Putamen (tissue), 1 donor: ENCODE results near the gene NHLRC4.

Experiments used
- DNase-seq: peaks from one replicate; pipeline ENCODE4 v3.0.0-alpha.2; 2016; ENCODE audit warnings: low spot score

NHLRC4 gene

DNA sequence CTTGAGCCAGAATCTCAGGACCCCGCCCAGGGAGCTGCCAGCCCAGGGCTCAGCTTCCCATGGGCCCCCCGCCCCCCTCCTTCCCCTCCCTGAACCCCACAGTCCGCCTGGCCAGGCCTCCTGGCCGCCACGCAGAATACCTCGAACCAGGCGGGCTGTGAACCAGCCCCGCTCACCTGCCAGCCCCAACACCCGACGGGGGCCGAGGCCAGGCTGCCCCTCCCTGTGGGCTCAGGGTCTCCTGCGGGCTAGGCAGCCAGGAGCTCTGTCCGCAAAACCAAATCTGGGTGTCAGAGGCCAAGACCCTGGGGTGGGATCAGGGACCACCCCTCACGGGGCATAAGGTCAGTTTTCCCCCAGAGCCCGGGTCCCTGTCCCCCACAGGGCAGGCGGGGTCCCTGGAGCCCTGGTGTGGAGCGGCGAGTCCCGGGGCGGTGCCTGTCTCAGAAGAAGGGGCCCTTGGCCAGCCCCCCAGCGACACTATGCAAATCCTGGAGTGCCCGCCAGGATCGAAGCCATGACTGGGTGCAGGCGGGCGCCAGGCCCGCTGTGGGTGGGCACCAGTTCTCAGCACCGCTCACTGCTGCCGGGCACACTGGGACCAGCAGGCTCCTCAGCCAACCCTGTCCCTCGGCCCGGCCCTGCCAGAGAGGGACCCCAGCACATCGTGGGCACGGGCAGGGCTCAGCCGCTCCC is 13.1 kb upstream of the NHLRC4 start:
- no peak for DNase-seq

DNA sequence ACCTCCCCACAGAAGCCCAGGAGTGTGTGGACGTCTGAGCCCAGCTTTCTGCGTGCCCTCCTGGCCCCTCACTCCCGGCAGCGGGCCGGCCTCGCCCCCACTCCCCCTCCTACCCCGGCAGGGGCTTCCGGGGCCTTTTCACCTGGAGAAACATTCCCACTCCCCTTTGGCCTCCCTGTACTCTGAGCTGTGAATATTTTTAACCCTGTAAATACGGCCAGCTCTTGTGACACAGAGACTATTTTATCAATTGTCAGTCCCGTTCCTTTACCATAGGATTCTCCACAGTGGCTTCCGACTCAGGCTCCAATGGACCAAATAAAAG is 12.5 kb upstream of the NHLRC4 start:
- DNase-seq = no peak

DNA sequence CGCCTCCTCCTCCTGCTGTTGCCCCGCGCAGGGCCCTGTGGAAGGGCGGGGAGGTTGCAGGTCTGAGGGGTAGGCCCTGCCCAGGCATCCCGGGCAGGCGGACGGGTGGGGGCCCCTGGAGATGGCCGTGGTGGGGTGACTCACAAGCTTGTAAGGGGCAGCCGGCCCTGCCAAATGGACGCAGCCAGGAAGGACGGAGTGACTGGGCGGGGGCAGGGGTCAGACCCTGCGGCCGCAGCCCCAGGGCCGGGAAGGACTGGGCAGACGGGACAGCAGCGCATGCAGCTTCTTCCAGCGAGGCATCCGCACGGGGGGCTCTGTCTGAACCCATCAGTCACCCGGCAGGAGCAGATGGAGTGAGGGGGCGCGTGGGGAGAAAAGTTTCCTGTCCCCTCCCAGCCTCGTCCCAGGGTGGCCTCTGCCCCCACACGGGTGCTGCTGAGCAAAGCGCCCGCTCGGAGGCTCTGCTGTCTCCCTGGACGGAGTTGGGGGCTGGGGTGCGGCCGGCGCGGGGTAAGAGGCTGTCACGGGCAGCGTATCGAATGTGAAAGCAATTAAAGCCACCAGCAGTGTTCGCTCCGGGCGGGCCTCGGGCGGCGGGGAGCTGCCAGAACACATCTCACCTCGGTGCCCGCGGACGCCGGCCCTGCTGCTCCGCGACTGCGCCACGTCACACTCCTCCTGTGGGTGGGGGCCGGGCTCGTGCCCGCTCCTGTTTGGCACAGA is 12.0 kb upstream of the NHLRC4 start:
- no peak for DNase-seq

DNA sequence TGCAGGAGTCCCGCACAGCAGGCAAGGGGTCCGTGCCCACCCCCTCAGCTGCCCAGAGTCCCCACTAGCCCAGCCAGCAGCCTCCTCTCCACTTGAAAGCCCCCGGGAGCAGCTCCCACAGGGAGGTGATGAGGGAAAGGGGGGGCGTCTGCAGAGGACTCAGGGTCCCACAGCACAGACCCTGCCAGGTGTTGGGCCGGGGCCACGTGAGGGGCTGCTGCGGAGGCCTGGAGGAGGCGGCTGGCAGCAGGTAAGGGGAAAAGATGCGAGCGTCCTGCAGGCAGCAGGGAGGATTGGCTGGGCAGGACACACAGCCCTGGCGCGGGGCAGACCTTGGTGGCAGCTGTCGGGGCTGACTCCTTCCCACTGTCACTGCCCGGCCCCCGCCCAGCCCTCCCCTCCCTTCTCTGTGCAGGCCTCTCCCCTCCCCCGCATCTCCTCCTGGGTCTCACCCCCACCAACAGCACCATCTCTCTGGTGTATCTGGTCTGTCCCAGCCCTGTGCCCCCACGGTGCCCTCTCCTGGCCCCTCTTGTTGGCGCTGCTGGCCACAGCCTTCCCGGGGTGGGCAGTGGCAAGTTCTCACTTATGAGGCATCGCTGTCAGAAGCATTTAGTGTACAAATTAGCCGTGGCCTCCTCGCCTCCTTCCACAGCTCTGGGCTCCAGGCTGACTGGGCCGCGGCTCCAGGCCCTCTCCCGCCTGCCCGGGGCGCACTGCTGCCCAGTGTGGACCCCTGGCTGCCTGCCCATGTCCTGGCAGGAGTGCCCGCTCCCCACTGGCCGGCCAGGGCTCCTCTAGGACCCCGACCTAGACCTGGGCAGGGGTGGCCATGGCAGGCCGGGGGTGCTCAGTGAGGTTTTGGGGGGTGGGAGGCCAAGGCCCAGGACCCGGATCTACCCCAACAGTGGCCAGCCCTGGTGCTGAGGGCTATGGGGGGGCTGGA is 11.0 kb upstream of the NHLRC4 start:
- no peak for DNase-seq

DNA sequence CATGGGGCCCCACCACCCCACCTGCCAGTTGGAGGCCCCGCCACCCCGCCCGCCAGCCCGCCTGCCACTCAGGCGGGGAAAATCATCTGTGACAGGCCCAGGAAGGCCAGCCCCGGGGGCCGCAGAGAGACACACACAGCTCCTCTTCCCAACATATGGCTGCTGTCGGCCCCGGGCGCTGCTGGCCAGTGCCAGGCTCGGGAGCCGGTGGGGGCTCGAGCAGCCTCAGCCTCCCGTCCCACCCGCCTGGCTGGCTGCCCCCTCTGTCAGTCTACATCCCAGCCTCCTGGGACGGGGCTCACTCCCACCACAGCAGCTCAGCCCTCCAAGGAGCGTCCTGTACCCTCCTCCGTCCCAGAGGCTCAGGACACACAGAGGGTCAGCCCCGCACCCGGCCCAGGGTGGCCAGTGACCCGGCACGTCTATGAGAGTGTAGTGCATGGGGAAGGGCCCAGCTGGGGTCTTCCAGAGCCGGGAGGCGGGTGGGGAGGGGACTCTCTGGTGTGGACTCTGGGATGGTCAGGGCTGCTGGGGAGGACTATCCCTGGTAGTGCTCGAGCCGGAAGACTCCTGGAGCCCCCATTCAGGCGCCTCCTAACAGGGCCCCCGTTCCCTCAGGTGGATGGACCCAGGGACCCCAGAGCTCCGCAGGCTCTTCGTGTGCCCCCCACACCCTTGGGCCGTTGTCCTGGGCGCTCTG is 10.2 kb upstream of the NHLRC4 start:
- no peak for DNase-seq

DNA sequence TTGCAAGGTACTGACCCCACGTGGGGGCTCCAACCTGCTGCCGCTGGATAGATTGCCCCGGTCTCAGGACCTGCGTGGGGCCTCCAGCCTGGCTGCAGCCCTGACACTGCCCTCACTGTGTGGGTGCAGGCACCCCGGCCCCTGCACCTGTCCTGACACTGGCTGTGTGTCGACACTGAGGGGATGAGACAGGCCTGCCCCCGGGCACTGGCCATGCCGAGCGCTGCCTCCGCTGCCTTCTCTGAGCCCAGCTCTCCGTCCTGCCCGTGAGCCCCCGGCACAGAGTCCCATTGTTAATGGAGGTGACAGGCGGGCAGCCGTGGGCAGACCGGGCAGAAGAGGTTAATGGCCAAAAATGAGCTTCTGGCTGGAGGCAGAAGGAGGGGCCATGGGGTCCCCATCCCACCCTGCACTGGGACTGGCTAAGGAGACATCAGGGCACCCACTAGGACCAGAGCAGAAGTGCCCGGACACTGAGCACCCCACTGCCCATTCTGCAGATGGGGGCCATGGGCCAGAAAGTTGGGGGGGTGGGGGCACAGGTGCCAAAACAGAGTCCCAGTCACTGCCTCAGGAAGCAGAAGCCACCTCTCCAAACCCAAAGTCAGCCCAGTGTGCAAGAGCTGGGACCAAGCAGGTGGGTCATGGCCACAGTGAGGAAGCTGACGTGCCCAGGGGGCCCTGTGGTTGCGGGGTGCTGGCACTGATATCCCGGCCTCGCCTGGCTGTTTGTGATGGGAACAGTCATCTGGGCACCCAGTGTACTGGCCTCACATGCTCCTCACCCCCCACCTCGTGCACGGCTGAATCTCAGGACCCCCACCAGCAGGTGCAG is 9.1 kb upstream of the NHLRC4 start:
- DNase-seq = no peak

DNA sequence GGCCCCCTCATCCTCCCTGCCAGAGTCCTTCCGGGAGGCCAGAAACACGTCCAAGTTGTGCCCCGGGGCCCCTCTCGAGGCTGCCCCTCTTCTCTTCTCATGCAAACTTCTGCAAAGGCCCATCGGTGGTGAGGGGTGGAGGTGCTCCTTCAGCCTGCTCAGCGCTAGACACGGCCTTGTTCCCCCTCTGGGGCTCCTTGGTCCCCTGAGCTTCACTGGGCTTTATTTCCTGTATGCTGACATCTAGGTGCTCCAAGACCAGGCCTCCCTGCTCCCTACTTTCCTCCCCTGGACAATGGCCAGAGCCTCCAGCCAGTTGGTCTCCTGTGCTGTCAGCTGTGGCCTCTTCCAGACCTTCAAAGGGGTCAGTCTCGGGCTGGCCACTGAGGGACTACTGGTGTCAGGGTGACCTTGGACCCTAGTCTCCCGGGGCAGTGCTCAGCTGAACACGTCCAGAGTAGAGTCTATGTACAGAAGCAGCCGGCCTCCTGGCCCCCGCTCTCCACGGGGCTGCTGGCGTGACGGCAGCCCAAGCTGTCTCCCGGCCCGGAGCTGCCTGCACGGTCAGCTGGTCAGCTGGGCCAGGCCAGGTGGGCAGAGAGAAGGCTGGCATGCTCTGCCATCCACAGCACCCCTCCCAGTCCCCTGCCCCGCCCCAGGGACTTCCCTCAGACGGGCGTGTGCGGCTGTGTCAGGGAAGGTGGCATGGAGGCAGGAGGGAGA is 8.3 kb upstream of the NHLRC4 start:
- DNase-seq = no peak

DNA sequence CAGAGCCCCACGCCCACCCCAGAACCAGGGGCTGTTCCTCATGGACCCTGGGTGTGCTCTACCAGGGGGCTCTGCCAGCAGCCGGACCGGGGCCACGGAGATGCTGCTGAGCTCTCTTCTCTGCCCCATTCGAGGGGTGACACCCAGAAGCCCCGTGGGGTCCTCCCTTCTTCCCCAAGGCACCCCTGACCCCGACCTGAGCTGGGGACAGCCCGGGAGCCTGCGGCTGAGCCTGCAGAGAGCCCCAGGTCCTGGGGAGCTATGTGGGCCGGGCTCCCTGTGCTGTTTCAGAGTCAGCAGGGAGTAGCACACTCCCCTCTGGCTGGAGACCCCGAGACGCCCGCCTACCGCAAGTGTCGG is 7.8 kb upstream of the NHLRC4 start:
- DNase-seq = no peak

DNA sequence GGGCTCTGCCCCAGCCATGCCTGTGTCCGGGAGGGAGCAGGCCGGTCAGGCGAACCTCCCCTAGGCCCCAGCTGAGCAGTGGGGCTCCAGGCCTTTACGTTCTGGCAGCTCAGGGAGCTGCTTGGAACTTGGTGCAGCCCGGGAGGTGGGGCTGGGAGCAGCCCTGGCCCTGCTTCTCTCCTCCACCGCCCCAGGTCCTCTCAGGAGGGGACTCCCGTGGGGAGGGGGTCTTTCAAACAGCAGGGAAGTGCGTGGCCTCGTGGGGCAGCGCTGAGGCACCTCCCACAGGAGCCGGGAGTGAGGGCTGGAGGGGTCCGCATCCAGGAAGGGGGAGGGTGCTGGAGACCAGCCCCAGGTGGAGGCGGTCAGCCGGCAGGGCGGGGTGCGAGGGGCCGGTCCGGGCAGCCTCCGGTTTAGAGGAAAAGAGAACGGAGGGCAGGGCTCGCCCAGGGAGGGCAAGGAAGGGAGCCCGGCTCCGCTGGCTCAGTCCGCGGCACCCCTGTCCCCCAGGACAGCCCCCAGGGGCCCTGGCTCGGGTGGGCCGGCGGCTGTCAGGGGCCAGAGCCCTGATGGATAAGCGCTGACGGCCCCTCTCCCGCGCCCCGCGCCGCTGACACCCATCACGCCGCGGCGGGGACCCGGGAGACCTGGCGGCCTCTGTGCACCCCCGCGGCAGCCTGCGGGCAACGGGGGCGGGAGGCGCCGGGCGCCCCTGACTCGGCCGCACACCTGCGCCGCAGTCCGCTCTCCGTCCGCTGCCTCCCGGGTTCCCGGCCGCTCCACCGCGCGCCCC is 7.2 kb upstream of the NHLRC4 start:
- DNase-seq = no peak

DNA sequence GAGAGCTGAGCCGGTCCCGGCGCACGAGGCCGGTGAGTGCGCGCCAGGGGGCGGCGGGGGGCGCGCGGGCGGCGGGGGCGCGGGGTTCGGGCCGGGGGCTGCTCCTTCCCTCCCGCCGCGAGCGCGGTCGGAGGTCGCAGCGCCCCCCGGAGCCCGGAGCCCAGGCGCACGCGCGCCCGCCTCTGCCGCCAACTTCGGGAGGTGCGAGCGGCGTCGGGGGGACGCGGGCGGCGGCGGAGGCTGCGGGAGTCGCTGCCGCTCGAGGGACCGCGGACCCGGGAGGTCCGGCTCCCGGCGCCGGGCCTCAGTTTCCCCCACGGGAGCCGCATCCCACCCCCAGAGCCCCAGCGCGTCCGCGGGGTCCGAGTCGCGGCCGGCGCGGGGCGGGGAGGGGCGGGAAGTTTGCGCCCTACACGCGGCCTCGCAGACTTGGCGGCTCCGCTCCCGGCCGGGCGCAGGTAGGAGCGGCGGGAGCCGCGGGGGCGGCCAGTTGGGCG is 6.6 kb upstream of the NHLRC4 start, which contains the start of gene PRR35:
Gene PRR35, plus strand, starts transcription at position 191 of the 497 bp plus-strand sequence. CDS start 2,901 bp downstream, outside the sequence.
- no peak for DNase-seq

DNA sequence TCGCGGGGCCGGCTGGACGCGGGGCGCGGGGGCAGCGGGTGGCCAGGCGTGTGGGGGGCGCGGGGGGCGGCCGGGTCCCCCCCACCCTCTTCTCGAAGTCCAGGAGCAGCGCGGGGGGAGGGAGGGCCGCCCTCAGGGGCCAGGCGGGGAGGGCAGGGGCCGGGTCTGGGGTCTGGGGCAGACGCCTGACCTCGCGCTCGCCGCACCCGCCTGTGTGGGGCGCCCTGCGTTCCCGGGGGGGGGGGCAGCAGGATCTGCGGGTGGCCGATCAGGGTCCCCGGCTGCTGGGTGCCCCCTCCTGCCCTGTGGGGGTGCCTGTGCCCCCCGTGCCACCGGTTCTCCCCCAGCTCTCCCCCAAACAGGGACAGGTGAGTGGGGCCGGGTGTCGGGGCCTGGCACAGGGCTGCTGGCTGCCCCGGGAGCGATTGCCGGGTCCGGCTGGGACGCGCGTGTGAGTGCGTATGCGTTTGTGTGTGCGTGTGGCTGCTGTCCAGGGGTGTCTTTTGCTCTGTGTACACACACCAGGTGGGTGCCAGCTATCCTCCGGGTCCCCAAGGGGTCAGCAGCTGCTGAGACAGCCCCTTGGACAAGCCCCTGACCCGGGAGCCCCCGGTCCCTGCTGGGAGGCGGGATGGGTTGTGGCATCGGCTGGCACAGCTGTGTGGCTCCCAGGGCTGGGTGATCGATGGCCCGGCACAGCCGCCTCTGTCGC is 5.9 kb upstream of the NHLRC4 start:
- DNase-seq = no peak

DNA sequence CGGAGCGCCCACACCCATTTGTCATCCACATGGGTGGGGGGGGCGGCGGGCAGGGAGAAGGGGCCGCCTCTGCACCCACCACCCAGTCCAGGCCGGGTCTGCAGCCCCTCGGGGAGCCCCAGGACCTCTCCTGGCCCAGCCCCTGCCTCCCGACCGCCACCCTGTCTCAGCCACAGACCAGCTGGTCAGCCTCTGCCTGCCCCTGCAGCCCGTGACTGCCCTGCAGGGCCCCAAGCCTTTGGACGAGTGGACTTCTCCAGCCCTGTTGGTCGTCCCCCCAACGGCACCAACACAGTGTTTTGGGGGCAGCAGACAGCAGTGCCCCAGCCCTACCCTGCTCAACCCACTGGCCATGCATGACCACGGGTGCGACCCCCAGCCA is 5.4 kb upstream of the NHLRC4 start:
- DNase-seq = no peak

DNA sequence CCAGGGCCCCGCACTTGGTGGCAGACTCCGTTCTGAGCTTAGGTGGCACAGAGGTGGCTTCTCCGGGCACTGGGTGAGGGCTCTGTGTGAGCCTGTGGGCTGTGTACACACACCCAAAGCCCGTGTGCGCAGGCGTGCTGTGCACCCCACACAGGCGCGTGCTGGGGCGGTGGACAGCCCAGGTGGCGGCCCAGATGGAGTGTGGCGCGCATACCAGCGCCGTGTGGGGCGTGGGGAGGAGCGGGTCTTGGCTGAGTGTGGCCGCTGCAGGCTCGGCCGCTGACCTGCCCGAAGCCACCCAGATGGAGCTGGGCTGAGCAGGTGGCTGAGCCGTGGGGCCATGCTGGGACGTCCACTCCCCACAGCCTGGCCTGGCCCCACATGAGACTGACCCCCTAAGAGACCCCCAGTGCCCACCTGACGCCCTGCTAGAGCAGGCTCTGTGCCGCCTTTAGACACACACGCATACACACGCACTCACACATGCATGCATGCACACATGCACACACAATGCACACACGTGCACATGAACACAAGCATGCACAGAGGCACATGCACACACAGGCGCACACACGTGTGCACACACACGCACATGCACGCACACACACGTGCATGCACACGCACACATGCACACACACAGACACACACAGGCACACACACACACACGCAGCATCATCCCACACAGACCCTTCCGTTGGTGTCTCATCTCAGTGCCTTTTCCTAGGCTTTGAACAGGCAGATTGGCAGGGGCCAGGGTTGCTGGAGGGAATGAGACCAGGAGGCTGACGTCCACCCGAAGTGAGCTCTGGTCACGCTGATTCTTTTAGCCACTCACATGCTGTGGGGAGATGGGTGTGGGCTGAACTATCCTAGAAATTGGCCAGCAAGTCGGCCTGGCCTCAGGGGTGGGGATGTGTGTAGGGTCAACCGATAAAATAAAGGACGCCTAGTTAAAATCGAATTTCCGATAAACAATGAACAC is 4.6 kb upstream of the NHLRC4 start:
- no peak for DNase-seq

DNA sequence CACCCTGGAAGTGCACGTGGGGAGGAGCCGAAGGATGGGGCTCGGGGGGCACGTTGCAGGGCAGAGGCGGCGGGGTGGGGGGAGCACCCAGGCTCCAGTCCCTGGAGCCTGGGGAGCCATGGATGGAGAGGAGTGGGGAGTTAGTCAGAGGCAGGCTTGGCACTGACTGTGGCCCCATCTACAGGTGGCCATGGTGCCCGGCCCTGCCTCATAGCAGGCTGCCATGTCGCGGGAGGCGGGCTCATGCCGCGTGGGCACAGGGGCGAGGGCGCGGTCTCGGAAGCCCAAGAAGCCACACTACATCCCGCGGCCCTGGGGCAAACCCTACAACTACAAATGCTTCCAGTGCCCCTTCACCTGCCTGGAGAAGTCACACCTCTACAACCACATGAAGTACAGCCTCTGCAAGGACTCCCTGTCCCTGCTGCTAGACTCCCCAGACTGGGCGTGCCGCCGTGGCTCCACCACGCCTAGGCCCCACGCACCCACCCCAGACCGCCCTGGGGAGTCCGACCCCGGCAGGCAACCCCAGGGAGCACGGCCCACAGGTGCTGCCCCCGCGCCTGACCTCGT is 3.6 kb upstream of the NHLRC4 start:
- no peak for DNase-seq

DNA sequence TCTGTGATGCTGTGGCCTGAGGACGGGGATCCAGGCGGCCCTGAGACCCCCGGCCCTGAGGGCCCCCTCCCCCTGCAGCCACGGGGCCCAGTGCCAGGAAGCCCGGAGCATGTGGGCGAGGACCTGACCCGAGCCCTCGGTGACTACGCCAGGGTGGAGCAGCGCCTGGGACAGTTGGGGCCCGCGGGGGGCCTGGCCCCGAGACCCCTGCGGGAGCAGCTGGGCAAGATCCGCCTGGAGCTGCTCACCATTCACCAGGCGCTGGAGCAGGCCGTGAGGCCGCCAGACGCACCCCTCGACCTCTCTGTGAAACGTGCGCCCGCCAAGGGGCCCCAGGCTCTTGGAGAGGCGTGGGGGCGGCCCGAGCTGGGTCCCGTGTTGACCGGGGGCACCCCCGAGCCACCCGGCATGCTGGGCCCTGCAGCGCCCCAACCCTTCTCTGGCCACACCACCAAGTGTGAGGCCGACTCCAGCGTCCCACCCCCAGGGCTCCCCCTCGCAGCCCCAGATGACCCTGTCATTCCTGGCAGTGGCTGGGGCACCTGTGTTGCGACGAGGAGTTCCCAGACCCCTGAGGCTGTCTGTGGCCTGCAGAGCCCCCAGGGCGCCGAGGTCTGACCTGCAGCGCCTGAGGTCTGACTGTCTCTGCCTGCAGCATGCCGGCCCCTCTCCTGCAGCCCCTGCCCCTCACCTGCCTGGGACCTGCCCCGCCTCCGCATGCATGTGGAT is 2.0 kb upstream of the NHLRC4 start:
- no peak for DNase-seq
